Chondrocyte (in vitro differentiated cells): ENCODE results near the gene PHKA2. TPM values are rescaled to one million over a fixed set of nuclear protein-coding genes. Genes with fewer than 3 reads are reported as not detected.

ENCODE experiments used
- DNase-seq: peaks from one replicate; pipeline ENCODE4 v3.0.0; 2021; ENCODE audit warnings: mixed read lengths, low spot score
- H3K27ac Mint-ChIP-seq: one replicate; pipeline ENCODE4 v1.8.0; 2021; ENCODE audit warnings: mild to moderate bottlenecking, moderate library complexity, mixed read lengths; ENCODE audit not compliant: unreplicated experiment
- H3K27me3 Mint-ChIP-seq: 2 replicates; pipeline ENCODE4 v1.8.0; 2021; ENCODE audit warnings: low read depth, mixed read lengths
- H3K36me3 Mint-ChIP-seq: 2 replicates; pipeline ENCODE4 v1.8.0; 2021; ENCODE audit warnings: low read depth, mixed read lengths
- H3K4me1 Mint-ChIP-seq: 2 replicates; pipeline ENCODE4 v1.8.0; 2021; ENCODE audit warnings: low read depth, mild to moderate bottlenecking, mixed read lengths
- H3K4me3 Mint-ChIP-seq: one replicate; pipeline ENCODE4 v1.8.0; 2021; ENCODE audit warnings: mild to moderate bottlenecking, moderate library complexity, mixed read lengths; ENCODE audit not compliant: unreplicated experiment
- H3K9me3 Mint-ChIP-seq: 2 replicates; pipeline ENCODE4 v1.8.0; 2021; ENCODE audit warnings: low read depth, mixed read lengths
- CTCF ChIP-seq: fragments of 200-600 bp; sonication (generic); IDR thresholded peaks from 2 replicates; pipeline ENCODE4 v1.5.0; 2021; ENCODE audit warnings: antibody characterized with exemption, mild to moderate bottlenecking, moderate library complexity
- total RNA-seq: library from RNA; stranded (reverse); gene quantifications from 3 replicates; pipeline ENCODE4 v1.2.1, GENCODE V29; 2021

PHKA2 gene
- total RNA-seq, 1 donor from 2014 or later: 16.2 TPM

DNA sequence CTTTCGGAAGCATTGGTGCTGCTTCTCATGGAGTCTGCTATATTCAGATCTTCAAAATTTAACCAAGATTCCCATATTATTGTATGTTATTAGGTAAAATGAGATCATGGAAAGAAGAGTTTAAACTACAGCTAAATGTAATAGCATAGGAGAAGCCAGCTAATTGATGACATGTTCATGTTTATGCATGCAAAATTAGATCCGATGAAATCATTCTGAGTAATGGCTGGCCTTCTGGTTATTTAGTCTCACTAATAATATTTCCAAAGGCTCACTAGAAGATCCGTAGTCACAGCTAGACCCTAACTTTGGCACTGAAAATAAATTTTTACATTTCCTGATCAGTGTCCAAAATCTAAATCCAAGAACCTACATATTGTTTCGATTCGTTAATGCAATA lies 19.8 kb upstream of the PHKA2 start:
- H3K4me1 Mint-ChIP-seq: no peaks in the 10 kb centered on the region
- H3K27ac Mint-ChIP-seq: no peak overlapping the region
- TF ChIP-seq CTCF: no peak
- H3K4me3 Mint-ChIP-seq: no peak overlapping the region
- H3K9me3 Mint-ChIP-seq: peaks cover 3% of the 10 kb centered on the region
- H3K36me3 Mint-ChIP-seq: no peaks in the 10 kb centered on the region
- DNase-seq: no peak
- no peaks in the 10 kb centered on the region for H3K27me3 Mint-ChIP-seq

DNA sequence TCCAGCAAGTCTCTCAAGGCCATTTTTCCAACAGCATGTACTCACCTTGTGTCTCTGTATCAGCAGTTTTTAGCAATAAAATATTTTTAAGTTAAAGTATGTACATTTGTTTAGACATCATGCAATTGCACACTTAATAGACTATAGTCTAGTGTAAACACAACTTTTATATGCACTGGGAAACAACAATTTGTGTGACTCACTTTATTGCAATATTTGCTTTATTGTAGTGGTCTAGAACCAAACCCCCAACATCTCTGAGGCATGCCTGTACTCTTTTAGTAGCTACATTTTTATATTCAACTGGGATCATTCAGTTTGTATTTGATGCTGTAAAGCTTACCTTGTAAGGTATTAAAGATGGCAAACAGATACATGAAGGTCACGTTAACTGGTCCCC lies 14.7 kb upstream of the PHKA2 start:
- TF ChIP-seq CTCF: no peak
- Mint-ChIP-seq H3K9me3 (peaks cover 5% of the 10 kb centered on the region), H3K36me3 (no peaks in the 10 kb centered on the region), H3K27me3 (no peaks in the 10 kb centered on the region), H3K27ac (no peak overlapping the region), H3K4me3 (no peak overlapping the region), H3K4me1 (peaks cover 33% of the 10 kb centered on the region)
- no peak for DNase-seq

- Mint-ChIP-seq H3K27me3 (no peaks in the 10 kb centered on the region), H3K36me3 (no peaks in the 10 kb centered on the region), H3K4me3 (no peak overlapping the region), H3K27ac (no peak overlapping the region), H3K4me1 (peaks cover 38% of the 10 kb centered on the region), H3K9me3 (peaks cover 5% of the 10 kb centered on the region)
- DNase-seq: no peak
- TF ChIP-seq CTCF: no peak
These were observed 14.0 kb upstream of the PHKA2 start for GRCh38 chrX:18997916-18998315.

GRCh38 chrX:18996536-18996935 lies 12.6 kb upstream of the PHKA2 start:
- Mint-ChIP-seq H3K9me3 (peaks cover 4% of the 10 kb centered on the region), H3K4me1 (peaks cover 38% of the 10 kb centered on the region), H3K27ac (no peak overlapping the region), H3K4me3 (no peak overlapping the region), H3K27me3 (no peaks in the 10 kb centered on the region), H3K36me3 (no peaks in the 10 kb centered on the region)
- no peak for DNase-seq
- no peak for TF ChIP-seq CTCF

DNA sequence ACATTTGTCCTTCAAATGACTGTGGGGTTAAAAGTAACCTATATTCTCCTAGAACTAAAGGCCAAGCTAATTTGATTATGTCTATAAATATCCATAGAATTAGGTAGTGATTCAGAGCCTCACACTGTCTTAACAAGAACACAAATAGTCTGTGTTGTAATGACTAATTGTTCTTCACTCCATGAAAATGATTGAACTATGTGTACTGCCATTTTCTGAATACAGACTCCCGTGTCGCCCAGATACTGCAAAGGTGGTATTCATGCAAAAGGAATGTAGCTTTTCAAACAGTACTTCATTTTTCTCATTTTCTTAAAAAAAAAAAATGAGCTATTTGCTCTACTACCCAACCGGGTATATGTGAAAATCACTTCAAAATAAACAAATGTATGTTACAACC lies 11.3 kb upstream of the PHKA2 start:
- no peak for DNase-seq
- no peak for TF ChIP-seq CTCF
- no peaks in the 10 kb centered on the region for H3K27me3 Mint-ChIP-seq
- H3K9me3 Mint-ChIP-seq: peaks cover 2% of the 10 kb centered on the region
- H3K36me3 Mint-ChIP-seq: no peaks in the 10 kb centered on the region
- H3K27ac Mint-ChIP-seq: peak overlapping the region; percentile 67
- peaks cover 38% of the 10 kb centered on the region for H3K4me1 Mint-ChIP-seq
- H3K4me3 Mint-ChIP-seq: no peak overlapping the region
